T-helper 1 cell (primary cell): Measurements from ENCODE around the gene CCDC191.

Source experiments
- DNase-seq, 5 donors: peaks; one replicate each; pipeline ENCODE4 v3.0.0-alpha.2; 2012 to 2020
- total RNA-seq, 4 donors: gene quantifications; one replicate each; lab custom pipeline; 2026; lab: John Stamatoyannopoulos, UW

Gene CCDC191
- 10.8 to 22.0 (median 16.5) reads per million in 4 donors for total RNA-seq

GRCh38 chr3:114056130-114057010 is at the start of gene CCDC191, which contains the start of gene QTRT2:
TSS of gene CCDC191 (minus strand) at chr3:114056526. CDS start at chr3:114056466, 60 bp downstream.
TSS of gene QTRT2 (plus strand) at chr3:114056737. CDS start at chr3:114065258, 8,521 bp downstream.
- DNase-seq, result peak; percentile 95 to 99 (median 98)

GRCh38 chr3:114104414-114104813 is 48.1 kb upstream of the CCDC191 start:
- DNase-seq, result no peak

GRCh38 chr3:114103858-114104257 is 47.5 kb upstream of the CCDC191 start:
- no peak for DNase-seq

GRCh38 chr3:114103181-114103580 is 46.9 kb upstream of the CCDC191 start:
- no peak for DNase-seq

GRCh38 chr3:114101101-114101500 is 44.8 kb upstream of the CCDC191 start:
- no peak for DNase-seq

- no peak for DNase-seq
Measured at GRCh38 chr3:114095796-114096195, 39.5 kb upstream of the CCDC191 start.

- DNase-seq, result no peak
Measured at GRCh38 chr3:114093596-114093995, 37.3 kb upstream of the CCDC191 start.

- no peak for DNase-seq
Measured at GRCh38 chr3:114093016-114093380, 36.7 kb upstream of the CCDC191 start.

- DNase-seq, result no peak
Measured at GRCh38 chr3:114092151-114093015, 36.1 kb upstream of the CCDC191 start.

GRCh38 chr3:114089675-114090074 is 33.3 kb upstream of the CCDC191 start:
- no peak for DNase-seq

- no peak for DNase-seq
Measured at GRCh38 chr3:114086356-114086755, 30.0 kb upstream of the CCDC191 start.

GRCh38 chr3:114083112-114083511 is 26.8 kb upstream of the CCDC191 start:
- DNase-seq, result no peak

GRCh38 chr3:114081037-114081436 is 24.7 kb upstream of the CCDC191 start:
- no peak for DNase-seq

- DNase-seq, result no peak
Measured at GRCh38 chr3:114080201-114080600, 23.9 kb upstream of the CCDC191 start.

GRCh38 chr3:114079761-114080160 is 23.4 kb upstream of the CCDC191 start:
- DNase-seq, result no peak

GRCh38 chr3:114078126-114078525 is 21.8 kb upstream of the CCDC191 start:
- no peak for DNase-seq

- DNase-seq, result no peak
Measured at GRCh38 chr3:114076711-114077110, 20.4 kb upstream of the CCDC191 start.

GRCh38 chr3:114071786-114072185 is 15.5 kb upstream of the CCDC191 start:
- DNase-seq, result no peak

- no peak for DNase-seq
Measured at GRCh38 chr3:114068336-114068735, 12.0 kb upstream of the CCDC191 start.

GRCh38 chr3:114067804-114068203 is 11.5 kb upstream of the CCDC191 start:
- no peak for DNase-seq

GRCh38 chr3:114060906-114061655 is 4.8 kb upstream of the CCDC191 start:
- no peak for DNase-seq

- no peak for DNase-seq
Measured at GRCh38 chr3:114058646-114059045, 2.3 kb upstream of the CCDC191 start.

GRCh38 chr3:114057011-114057347 is 653 bp upstream of the CCDC191 start:
- DNase-seq, result no peak
